Measurements from ENCODE around the gene CCDC167. TPM values are rescaled to one million over a fixed set of nuclear protein-coding genes. Genes with fewer than 3 reads are reported as not detected.

The CCDC167 gene
- total and polyA plus RNA-seq, 5 experiments from 2014 or later: 17.9 to 74.7 (median 64.3) TPM

Other genes with a start within 250 kb of the CCDC167 start
- gene TBC1D22B, start 242.1 kb downstream of the CCDC167 start, total RNA-seq: 1 to 10 TPM; 9.4 to 9.5 TPM
- gene TBC1D22B, start 242.1 kb downstream of the CCDC167 start, polyA plus RNA-seq: 1 to 10 TPM; 5.1 to 8.4 (median 5.4) TPM
- gene TMEM217, start 241.7 kb downstream of the CCDC167 start, total RNA-seq: under 1 TPM; 0.42 to 0.96 TPM
- gene TMEM217, start 241.7 kb downstream of the CCDC167 start, polyA plus RNA-seq: under 1 TPM; 0.24 to 0.71 (median 0.54) TPM
- 10 to 100 TPM; 14.3 to 17.2 TPM for gene RNF8, start 145.9 kb downstream of the CCDC167 start, total RNA-seq
- 10 to 100 TPM in 1 of 3 donors, 1 to 10 TPM in 2; 9.1 to 16.0 (median 9.6) TPM for gene RNF8, start 145.9 kb downstream of the CCDC167 start, polyA plus RNA-seq
- gene CMTR1, start 66.7 kb downstream of the CCDC167 start, total RNA-seq: 10 to 100 TPM; 65.1 to 66.8 TPM
- 10 to 100 TPM; 19.2 to 28.0 (median 24.0) TPM for gene CMTR1, start 66.7 kb downstream of the CCDC167 start, polyA plus RNA-seq
- gene MDGA1, start 198.0 kb upstream of the CCDC167 start, total RNA-seq: 1 to 10 TPM; 6.3 to 9.8 TPM
- gene MDGA1, start 198.0 kb upstream of the CCDC167 start, polyA plus RNA-seq: 1 to 10 TPM in 1 of 3 donors, under 1 TPM in 2; 0.43 to 1.3 (median 0.46) TPM